Fibroblast of lung (primary cell): Measurements from ENCODE around the gene CEP120. TPM values are rescaled to one million over a fixed set of nuclear protein-coding genes. Genes with fewer than 3 reads are reported as not detected.

Source experiments
- DNase-seq, 2 donors: peaks; one replicate each; pipeline versions ENCODE4 v3.0.0 to v3.0.0-alpha.2; 2010; ENCODE audit warnings: low read depth in 2 of 2
- H2AFZ ChIP-seq: 2 replicates; pipeline ENCODE4 v1.5.1; 2012; ENCODE audit warnings: low read length, control low read depth, inconsistent platforms
- H3K27ac ChIP-seq: 2 replicates; pipeline ENCODE4 v1.5.1; 2011; ENCODE audit warnings: low read length, control low read depth; ENCODE audit not compliant: insufficient read depth
- H3K27me3 ChIP-seq: 2 replicates; pipeline ENCODE4 v1.5.1; 2011; ENCODE audit warnings: mild to moderate bottlenecking, low read length; ENCODE audit not compliant: control insufficient read depth, insufficient read depth
- H3K36me3 ChIP-seq: 2 replicates; pipeline ENCODE4 v1.5.1; 2011; ENCODE audit warnings: low read length; ENCODE audit not compliant: control insufficient read depth, insufficient read depth
- H3K4me1 ChIP-seq: 2 replicates; pipeline ENCODE4 v1.5.1; 2011; ENCODE audit warnings: low read length; ENCODE audit not compliant: control insufficient read depth, insufficient read depth; ENCODE audit errors: extremely low read depth
- H3K4me2 ChIP-seq: 2 replicates; pipeline ENCODE4 v1.5.1; 2011; ENCODE audit warnings: low read length, control low read depth; ENCODE audit not compliant: insufficient read depth; ENCODE audit errors: extremely low read depth
- H3K4me3 ChIP-seq, 4 experiments: fragments of 200-600 bp in 1 of 4; sonication (generic) in 1 of 4; replicated peaks in 1 of 4; 2 replicates each; pipeline ENCODE4 v1.5.1; 2011 to 2016; ENCODE audit warnings: low read length in 4 of 4, low read depth in 3 of 4, mild to moderate bottlenecking in 3 of 4, control low read depth in 2 of 4, inconsistent platforms in 1 of 4, mixed read lengths in 1 of 4; ENCODE audit not compliant: insufficient read depth in 1 of 4; ENCODE audit errors: control extremely low read depth in 1 of 4
- H3K79me2 ChIP-seq: 2 replicates; pipeline ENCODE4 v1.5.1; 2012; ENCODE audit warnings: mild to moderate bottlenecking, low read length, inconsistent platforms; ENCODE audit not compliant: control insufficient read depth, insufficient read depth
- H3K9ac ChIP-seq: 2 replicates; pipeline ENCODE4 v1.5.1; 2011; ENCODE audit warnings: mild to moderate bottlenecking, low read length, control low read depth; ENCODE audit not compliant: insufficient read depth
- H3K9me3 ChIP-seq: 2 replicates; pipeline ENCODE4 v1.5.1; 2012; ENCODE audit warnings: low read depth, low read length; ENCODE audit not compliant: control insufficient read depth, insufficient read depth
- H4K20me1 ChIP-seq: 2 replicates; pipeline ENCODE4 v1.5.1; 2011; ENCODE audit warnings: low read length; ENCODE audit not compliant: control insufficient read depth, insufficient read depth; ENCODE audit errors: extremely low read depth
- EZH2 ChIP-seq: IDR thresholded peaks from 2 replicates; pipeline ENCODE4 v1.5.1; 2012; ENCODE audit warnings: low read length, control low read depth, mild to moderate bottlenecking; ENCODE audit errors: missing control alignments
- polyA plus RNA-seq, 2 donors: library from polyadenylated mRNA; depleted of rRNA in 1 of 2; stranded (reverse) in 1 of 2; unstranded in 1 of 2; fragments of >200 nt; gene quantifications; 2 replicates each; pipeline ENCODE4 v1.2.1, GENCODE V29; 2011 to 2012; ENCODE audit warnings: missing spikeins in 1 of 2
- total RNA-seq: library from RNA; depleted of rRNA; stranded (reverse); fragments of >200 nt; gene quantifications from 2 replicates; pipeline ENCODE4 v1.2.1, GENCODE V29; 2014
- TF ChIP-seq, protein P1 (sequence below), 2 donors: IDR thresholded peaks in 1 of 2; conservative IDR thresholded peaks in 1 of 2; 1 replicate in 1 of 2; 2 replicates in 1 of 2; pipeline ENCODE4 v1.5.1; 2011 to 2012; ENCODE audit warnings: low read length in 2 of 2, control low read depth in 1 of 2, inconsistent platforms in 1 of 2, low read depth in 1 of 2, mild to moderate bottlenecking in 1 of 2

CEP120 gene
- total and polyA plus RNA-seq, 2 donors (not counting 1 experiment from before 2014, with no cell fraction given) = 14.8 to 22.3 TPM

GRCh38 chr5:123449424-123449974 is 26.3 kb upstream of the CEP120 start:
- Histone ChIP-seq H3K36me3 (no peaks in the 10 kb centered on the region), H3K4me1 (no peaks in the 10 kb centered on the region), H3K9me3 (no peaks in the 10 kb centered on the region), H2AFZ (no peak overlapping the region), H3K4me2 (no peak overlapping the region), H3K27me3 (no peaks in the 10 kb centered on the region), H3K27ac (no peak overlapping the region), H3K9ac (no peak overlapping the region), H4K20me1 (no peaks in the 10 kb centered on the region), H3K79me2 (no peaks in the 10 kb centered on the region), H3K4me3 (no peak overlapping the region)
- DNase-seq = no peak
- TF ChIP-seq EZH2 = no peak
- TF ChIP-seq, protein P1, sequence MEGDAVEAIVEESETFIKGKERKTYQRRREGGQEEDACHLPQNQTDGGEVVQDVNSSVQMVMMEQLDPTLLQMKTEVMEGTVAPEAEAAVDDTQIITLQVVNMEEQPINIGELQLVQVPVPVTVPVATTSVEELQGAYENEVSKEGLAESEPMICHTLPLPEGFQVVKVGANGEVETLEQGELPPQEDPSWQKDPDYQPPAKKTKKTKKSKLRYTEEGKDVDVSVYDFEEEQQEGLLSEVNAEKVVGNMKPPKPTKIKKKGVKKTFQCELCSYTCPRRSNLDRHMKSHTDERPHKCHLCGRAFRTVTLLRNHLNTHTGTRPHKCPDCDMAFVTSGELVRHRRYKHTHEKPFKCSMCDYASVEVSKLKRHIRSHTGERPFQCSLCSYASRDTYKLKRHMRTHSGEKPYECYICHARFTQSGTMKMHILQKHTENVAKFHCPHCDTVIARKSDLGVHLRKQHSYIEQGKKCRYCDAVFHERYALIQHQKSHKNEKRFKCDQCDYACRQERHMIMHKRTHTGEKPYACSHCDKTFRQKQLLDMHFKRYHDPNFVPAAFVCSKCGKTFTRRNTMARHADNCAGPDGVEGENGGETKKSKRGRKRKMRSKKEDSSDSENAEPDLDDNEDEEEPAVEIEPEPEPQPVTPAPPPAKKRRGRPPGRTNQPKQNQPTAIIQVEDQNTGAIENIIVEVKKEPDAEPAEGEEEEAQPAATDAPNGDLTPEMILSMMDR (conservative IDR thresholded peaks at IDR 0.05 in 1 of 2, IDR thresholded peaks at IDR 0.05 in 1 of 2; ENCODE audit: low read depth in 1 of 2, low read length in 2 of 2) = no peak

GRCh38 chr5:123448743-123449142 is 25.5 kb upstream of the CEP120 start:
- Histone ChIP-seq H3K4me3 (no peak overlapping the region), H2AFZ (no peak overlapping the region)

GRCh38 chr5:123448017-123448617 is 24.9 kb upstream of the CEP120 start:
- Histone ChIP-seq H3K4me1 (no peaks in the 10 kb centered on the region), H4K20me1 (no peaks in the 10 kb centered on the region), H3K36me3 (no peaks in the 10 kb centered on the region), H3K9ac (no peak overlapping the region), H3K27me3 (no peaks in the 10 kb centered on the region), H3K4me2 (no peak overlapping the region), H3K27ac (no peak overlapping the region), H3K4me3 (no peak overlapping the region), H3K79me2 (no peaks in the 10 kb centered on the region), H2AFZ (no peak overlapping the region), H3K9me3 (no peaks in the 10 kb centered on the region)
- no peak for TF ChIP-seq EZH2
- TF ChIP-seq, protein P1 (conservative IDR thresholded peaks at IDR 0.05 in 1 of 2, IDR thresholded peaks at IDR 0.05 in 1 of 2; ENCODE audit: low read depth in 1 of 2, low read length in 2 of 2) = no peak
- no peak for DNase-seq

More at GRCh38 chr5:123448743-123449142, 25.5 kb upstream of the CEP120 start:
- Histone ChIP-seq H3K4me1 (no peaks in the 10 kb centered on the region), H4K20me1 (no peaks in the 10 kb centered on the region), H3K9ac (no peak overlapping the region), H3K27me3 (no peaks in the 10 kb centered on the region), H3K9me3 (no peaks in the 10 kb centered on the region), H3K79me2 (no peaks in the 10 kb centered on the region), H3K27ac (no peak overlapping the region), H3K4me2 (no peak overlapping the region), H3K36me3 (no peaks in the 10 kb centered on the region)
- no peak for DNase-seq
- TF ChIP-seq, protein P1 (conservative IDR thresholded peaks at IDR 0.05 in 1 of 2, IDR thresholded peaks at IDR 0.05 in 1 of 2; ENCODE audit: low read depth in 1 of 2, low read length in 2 of 2) = no peak
- no peak for TF ChIP-seq EZH2
